Activated T-cell treated with anti-CD3 and anti-CD28 coated beads, Interleukin-2, amount 50 U/mL, for 1 hour (primary cell): ENCODE data around the gene PHKA1.
"Not testable (repeated sequence)": the region's sequence is repeated elsewhere in the genome, so short reads cannot be mapped to it uniquely, and the experiment has no call there.

Source experiments
- DNase-seq: peaks from one replicate; pipeline ENCODE4 v3.0.0-alpha.2; 2020

Gene PHKA1

DNA sequence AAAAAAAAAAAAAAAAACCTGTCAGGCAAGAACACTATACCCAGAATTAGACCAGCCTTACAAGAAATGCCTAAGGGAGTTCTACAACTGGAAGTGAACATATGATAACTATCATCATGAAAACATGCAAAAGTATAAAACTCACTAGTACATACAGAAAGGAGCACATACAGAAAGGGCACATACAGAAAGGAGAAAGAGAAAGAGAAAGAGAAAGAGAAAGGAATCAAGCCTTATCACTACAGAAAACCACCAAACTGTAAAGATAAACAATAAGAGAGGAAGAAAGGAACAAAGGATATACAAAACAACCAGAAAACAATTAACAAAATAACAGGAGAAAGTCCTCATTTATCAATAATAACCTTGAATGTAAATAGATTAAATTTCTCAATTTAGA, 50.4 kb downstream of the PHKA1 start:
- DNase-seq, result no peak

DNA sequence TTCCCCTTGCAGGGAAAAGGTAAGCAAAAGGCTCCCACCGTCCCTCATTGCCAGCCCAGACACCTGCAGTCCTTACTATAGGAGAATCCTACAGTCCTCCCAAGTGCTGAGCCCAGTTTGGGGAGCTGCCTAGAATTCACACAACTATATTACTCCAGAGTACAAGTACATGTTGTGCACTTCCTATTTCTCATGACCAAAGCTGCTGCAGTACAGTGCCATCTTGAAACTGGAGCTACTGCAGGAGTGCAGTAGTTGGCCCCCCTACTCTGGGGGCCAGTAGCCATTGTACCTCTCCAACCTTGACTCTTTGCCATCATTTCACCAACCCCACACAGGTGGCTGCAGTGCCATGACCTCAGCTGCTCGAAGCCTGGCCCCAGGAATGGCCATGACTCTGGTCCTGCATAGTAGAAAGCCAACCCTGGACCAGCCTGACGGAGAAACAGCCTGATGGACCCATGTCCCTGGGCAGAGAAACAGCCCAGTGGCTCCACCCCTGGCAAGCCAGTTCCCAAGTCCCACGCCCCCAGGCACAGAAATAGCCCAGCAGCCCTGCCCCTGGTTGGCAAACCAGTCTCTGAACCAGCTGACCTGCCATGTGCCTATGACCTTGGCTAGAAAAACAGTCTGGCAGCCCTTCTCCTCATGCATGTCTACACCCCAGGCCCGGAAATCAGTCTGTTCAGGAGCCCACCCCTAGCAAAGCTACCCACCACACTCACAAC, 51.9 kb downstream of the PHKA1 start:
- no peak for DNase-seq

DNA sequence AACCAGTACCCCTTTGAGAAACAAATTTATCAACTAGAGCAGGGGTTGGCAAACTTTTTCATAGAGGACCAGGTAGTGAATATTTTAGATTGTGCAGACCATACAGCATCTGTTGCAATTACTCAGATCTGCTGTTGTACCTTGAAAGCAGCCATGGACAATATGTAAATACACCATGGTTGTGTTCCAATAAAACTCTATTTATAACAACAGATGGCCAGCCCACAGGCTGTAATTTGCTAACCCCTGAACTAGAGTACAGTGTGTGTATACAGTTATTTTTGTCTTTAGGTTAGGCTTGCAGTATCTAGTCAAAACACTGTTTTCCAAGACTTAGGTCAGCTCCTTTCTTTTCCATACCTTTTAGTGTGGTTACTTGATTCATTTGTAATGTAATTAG, 54.4 kb downstream of the PHKA1 start:
- DNase-seq, result no peak

DNA sequence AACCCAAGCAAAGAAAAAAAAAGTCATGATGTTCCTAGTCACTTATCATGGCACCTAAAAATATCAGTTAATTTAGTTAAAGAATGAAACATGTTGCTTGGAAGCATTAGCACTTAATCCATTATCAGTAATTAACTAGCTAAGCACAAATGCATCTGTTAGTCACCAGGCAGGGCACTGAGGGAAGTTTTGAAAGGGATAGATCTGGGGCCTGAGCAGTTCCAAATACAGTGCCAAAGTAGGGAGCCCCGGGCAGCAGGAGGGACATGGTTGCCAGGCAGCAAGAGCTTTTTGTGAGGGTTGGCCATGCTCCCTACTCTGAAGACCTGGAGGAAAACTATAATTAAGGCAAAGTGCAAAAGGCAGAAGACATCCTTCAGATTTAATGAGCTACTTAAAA, 62.0 kb downstream of the PHKA1 start:
- DNase-seq, result no peak

DNA sequence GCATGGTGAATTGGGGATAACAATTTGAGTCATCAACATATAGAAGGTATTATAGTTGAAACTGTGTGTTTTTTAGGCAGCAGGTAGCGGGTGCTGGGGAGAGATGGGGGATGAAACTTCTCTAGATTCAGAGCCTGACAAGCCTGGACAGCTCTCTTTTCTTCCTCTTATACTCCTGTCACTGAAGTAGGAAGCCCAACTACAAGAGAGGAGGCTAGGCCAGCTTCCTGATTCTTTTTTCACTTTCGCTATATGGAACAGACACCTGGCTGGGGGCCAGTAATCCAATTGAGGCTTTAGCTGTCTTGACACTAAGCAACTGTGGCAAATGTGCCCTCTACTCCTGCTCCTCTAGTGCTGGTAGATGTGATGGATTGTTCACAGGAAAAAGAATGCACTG, 69.2 kb downstream of the PHKA1 start:
- no peak for DNase-seq

DNA sequence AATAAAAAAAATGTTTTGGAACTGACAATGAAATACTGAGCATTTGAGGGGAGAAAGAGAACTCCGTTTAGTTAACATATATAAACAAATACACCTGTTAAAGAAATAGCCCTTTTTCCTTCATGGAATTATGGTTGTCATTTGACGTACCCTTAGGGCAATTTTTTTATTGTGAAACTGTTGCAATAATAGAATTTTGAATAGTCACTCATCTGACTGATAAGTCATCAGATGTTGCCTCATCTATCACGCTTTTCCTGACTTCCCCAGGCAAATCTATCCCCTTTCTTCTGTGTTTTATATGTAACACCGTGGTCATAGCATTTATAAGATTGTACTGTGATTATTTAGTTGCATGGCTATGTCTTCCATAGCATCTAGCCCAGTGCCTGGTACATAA, 72.5 kb downstream of the PHKA1 start:
- no peak for DNase-seq

DNA sequence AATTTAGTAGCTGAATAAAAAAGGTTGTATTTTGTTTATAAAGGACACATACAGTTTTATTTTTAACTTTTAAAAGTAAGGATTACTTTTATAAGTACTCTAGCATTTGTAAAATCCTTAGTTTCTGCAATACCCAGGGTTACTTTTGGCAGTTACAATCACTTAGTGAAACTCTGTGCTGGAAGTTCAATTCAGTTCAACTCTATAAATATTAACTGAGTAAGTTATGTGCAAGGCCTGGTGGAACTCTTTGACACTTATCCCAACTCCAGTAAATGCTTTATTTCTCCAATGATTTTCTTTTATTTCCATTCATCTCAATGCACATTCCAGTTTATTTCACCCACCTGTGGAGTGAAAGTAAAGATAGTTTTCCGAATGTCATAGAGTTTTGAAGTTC, 78.2 kb downstream of the PHKA1 start:
- DNase-seq, result no peak

DNA sequence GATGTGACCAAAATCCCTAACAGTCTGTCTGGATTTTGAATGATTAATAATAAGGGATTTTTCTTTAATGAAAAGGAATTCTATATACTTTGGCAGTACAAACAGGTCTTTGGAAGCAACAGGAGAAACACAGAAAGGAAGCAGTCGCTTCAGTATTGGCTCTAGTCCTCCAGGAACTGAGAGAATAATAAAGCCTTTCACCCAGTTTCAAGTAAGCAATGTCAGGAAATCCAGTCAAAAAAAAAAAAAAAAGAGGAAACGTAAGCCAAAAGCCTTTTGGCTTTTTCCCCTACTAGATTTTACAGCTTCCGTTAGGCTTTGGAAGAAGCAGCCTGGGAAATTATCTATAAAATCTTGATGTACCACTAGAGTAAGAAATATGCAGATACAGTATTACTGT, 79.8 kb downstream of the PHKA1 start:
- no peak for DNase-seq

DNA sequence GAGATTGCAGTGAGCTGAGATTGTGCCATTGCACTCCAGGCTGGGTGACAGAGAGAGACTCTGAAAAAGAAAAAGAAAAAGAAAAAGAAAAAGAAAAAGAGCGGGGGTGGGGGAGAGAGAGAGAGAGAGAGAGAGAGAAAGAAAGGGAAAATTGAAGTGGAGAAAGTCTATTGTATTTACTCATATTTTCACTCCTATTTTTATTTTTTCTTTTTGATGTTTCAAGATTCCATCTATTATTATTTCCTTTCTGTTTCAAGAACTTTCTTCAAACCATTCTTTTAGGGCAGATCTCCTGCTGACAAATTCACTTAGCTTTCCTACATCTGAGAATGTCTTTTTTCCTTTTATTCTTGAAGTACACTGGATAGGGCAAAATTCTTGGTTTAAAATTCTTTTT, 83.9 kb downstream of the PHKA1 start:
- no peak for DNase-seq

DNA sequence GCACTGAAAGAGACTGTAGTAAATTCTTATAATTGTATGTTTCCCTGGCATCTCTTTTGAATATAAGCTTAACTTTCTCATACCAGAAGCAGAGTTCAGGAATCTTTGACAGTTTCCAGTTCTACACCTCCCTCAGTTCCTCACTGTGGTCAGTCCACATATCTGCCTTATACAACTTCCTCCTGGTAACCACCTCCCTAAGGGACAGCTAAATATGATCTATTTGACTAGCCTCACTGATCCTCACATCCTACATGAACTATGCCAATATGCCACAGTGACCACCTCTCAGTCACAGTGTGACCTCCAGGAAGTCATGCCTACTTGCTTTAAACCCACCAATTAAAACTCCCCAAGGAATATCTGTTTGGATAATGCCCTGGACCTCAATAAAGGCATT, 89.9 kb downstream of the PHKA1 start:
- no peak for DNase-seq

DNA sequence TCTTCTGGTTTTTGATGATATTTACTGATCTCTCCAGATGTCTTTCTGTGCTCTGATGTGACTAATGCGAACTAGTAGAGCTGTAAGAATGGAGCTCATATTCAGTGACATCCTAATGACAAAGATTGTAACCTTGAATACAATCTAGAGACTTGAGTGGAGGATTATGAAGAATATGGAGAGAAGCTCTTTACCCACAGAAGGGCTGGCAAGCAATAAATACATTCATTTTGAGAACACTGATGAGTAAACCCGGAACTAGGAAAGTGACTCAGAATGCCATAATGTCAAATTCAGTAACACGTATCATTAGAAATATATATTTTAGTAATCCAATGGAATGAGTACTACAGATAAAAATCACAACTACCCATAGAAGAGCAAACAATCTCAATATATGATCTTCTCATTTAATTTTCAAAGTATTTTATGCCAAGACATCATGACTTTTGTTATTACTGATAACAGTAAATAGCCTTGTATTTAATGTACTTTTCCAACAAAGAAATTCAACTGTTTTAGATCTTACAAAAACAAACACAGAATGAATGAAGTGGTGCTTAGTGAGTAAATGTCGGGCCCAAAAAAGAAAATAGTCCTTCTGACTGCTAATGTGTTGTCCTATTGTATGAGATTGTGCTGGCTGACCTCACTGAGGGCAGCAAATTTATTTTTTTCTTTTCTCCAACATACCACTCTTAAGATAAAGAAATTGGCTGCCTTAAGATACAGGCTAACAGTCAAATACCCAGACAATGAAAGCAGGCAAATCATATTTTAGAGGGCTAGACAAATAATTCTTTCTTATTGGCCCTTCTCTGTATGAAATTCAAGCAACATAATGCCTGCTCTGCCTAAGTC, 92.3 kb downstream of the PHKA1 start:
- no peak for DNase-seq

DNA sequence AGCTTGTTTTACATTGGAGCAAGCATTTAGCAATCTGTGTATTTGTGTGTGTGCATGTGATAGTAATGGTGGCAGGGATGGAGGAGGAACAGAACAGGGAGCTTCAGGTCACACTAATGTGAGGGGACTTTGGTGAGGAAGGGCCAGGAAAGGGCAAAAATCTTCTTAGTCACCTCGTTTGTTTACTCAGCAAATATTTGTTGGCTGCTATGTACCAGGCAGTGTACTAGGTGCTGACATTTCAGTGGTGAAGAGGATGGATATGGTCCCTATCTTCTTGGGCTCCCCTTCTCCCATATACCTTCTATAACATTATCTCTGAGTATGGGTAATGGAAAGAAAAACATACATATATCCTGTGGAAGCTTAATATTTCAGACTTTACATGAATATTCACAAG, 92.9 kb downstream of the PHKA1 start:
- DNase-seq, result no peak

DNA sequence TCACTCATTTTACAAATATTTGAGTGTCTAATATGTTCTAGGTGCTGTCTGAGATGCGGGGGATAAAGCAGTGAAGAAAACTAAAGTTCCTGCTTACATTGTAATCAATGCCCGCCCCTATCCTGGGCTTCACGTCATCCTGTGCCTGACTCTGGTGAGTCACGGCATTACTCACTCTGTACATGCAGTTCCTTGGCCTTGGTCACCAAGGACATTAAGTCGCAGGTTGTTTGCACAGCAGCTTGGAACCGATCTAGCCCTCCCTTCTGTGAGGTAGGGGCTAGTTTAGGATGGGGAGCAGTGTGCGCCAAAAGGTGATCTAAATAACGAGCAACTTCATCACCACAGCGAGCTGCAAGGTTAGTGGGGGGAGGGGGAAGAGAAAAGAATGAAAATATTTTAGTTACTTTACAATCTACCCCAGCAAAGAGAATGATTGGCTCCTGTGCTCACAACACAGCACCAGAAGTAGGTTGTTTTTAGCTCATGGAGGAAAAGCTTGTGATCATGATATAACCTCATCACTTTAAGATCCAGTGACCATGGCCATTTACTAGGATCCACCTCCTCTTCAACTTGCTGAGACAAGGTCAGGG, 93.5 kb downstream of the PHKA1 start:
- DNase-seq, result no peak

DNA sequence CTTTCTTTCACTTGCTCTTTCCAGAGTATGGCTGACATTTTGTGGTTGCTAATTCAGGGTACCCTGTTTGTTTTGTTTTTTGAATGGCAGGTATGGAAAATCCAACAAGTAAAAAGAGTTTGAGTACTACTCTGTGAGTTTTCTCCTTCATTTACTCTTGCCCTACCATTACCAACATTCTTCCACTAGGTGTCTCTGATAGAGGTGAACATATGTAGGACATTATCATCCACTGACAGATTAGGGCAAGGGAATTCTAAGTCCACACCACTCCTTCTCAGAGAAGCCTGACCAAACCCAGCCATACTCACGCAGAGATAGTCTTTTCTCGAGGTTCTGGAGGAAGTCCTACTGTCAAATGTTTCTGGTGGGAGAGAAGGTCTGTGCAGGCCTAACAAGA, 104.8 kb downstream of the PHKA1 start:
- DNase-seq, result no peak

DNA sequence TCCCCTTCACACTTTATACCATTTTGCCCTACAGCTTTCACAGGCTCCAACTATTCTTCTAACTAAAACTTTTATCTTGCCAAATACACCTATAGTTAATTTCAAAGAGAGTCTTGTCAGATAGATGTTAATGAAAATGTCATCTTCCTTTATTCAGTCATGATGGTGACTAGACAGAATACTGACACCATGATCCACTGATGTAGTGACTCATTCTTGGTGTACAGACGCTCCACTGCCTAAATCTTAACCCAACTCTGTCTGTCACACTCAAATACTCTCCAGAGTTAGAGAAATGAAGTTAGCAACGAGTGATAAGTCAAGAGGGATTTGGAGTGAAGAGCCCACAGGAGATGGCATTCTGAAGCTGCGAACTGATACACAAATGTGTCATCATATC, 109.4 kb downstream of the PHKA1 start:
- no peak for DNase-seq

DNA sequence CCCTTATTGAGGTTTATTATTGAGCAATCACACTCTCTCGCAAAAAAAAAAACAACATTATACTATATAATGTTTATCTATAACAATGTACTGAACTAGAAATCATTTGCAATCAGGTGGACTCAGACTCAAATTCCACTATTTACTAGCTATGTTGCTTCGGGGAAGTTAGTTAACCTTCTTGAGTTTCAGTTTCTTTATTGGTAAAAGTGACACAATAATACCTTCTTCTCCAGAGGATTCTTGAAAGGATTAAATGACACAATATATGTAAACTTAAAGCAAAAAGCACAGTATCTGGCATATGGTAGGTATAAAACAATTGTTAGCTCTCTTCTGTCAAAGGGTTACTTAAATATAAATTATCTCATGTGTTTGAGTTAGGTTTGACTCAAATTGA, 110.0 kb downstream of the PHKA1 start:
- no peak for DNase-seq

DNA sequence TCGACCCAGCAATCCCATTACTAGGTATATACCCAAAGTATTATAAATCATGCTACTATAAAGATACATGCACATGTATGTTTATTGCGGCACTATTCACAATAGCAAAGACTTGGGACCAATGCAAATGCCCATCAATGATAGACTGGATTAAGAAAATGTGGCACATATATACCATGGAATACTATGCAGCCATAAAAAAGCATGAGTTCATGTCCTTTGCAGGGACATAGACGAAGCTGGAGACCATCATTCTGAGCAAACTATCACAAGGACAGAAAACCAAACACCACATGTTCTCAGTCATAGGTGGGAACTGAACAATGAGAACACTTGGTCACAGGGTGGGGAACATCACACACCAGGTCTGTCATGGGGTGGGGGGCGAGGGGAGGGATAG, 123.1 kb downstream of the PHKA1 start:
- not testable (repeated sequence) for DNase-seq

DNA sequence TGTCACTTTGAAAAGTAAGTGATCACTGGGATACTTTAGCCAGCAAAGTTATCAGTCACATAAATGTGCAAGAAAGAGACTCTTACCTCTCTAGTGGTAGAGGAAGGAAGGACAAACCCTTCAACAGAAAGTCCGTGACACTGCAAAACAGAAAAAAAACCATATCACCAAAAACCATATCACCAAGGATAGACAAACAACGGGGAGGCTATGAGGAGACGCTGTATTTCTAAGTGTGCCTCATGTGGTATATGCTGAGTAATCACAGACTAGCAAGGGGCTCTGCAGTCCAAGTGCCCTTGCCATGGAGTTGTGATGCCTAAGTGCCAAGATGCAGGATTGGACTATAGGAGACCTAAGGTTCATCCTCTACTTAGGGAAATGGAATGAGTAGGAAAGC, 129.9 kb downstream of the PHKA1 start:
- no peak for DNase-seq

DNA sequence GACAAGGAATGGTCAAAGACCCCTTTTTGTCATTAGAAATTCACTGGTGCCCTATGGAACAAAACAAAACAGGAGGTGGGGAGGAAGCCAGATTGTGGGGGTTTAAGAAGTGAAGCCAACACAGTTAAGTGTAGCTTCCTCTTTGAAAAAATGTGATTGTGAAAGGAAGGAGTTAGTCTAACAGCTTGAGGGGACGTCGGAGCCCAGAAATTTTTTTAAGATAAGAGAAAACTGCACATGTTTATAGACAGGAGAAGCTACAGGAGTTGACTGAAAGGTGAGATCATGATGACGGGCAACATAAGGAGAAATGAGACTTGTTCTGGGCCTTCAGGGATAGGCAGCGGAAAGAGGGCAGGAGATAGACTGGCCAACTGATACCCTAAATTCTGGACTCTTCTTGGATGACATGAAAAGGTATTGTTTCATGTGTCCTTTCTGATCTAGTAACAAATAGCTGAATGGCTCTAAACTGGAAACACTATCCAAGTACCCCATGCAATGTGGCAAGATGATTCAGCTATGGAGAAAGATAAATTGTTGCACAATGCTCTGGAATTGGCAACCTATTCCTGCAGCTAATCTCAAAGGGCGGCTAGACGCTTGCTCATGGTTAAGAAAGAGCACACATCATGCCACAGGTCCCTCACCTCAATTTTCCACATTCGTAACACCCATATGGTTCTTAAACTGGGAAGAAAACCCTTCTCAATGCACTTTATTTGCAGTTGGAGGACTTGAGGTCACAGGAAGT, 137.8 kb downstream of the PHKA1 start:
- no peak for DNase-seq

DNA sequence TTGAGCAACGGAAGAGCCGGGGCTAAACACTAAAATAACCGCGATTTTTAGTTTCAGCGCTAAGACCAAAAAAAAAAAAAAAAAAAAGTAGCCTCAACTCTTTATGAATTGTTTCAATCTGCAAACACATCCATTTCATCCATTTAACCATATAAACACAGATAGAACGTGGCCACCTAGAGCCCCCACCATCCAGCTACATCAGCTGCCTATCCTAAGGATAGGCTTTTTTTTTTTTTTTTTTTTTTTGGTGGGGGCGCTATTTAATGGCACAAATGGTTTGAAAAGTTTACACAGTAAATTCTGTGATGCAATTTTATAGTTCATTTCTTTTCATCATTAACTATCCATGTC, 141.0 kb downstream of the PHKA1 start:
- DNase-seq, result no peak

DNA sequence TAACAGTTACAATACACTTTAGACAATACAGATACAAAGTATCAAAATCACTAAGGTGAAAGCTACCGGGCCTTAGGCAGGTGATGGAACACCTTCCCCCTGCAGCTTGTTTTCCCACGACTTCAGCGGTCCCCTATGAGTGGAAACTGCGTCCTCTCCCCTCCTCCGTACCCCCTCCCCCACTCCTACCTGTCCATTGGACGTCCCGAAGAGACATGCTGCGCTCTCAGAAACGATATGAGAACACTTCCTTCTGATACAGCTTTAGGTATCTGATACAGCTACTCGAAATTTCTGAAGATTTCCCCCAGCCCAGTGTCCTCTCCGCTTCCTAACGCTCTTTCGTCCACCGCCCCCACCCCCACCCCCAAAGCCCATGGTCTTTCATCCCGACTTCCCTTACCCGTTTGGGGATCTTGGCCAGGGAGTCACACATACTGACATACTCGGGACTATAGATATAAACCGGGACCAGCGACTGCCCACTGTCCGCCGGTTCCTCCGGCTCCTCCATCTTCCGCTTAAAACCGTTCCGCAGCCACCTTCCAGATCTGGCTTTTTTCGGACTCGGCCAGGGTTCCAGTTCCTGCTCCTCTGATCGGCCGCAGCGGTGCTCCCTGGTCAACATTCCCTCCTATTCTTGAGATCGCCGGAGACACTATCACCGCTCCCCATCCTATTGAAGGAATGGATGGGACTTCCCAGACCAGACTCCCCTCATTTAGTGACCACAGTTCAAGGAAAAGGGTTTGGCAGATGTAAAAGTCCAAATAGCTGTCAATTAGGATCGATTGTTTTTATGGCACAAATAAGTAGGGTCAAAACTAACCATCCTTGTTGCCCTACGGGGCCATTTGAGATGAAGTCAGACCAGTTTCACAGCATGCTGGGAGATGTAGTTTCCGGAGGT, 141.6 kb downstream of the PHKA1 start, which contains the start of gene HDAC8:
Gene HDAC8 (minus strand): TSS at position 596 of the 910 bp plus-strand sequence. CDS start 82 bp downstream, at position 514.
- peak; percentile 44 for DNase-seq

DNA sequence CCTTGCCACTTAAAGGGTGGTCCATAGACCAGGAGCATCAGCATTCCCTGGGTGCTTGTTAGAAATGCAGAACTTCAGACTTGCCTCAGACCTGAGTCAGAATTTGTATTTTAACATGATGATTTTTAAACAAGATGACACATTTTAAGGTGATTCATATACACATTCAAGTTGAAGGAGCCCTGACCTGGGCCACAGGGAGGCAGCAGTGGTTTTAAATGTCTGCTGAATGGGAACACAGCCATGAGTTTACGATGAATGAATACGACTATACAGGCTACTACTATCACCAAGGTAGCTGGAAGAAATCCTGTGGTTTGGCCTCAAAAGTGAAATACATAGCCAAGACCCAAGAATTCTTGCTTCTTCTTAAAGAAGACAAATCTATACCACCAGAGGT, 144.3 kb downstream of the PHKA1 start:
- DNase-seq, result no peak
